ENCODE data around the gene WTIP.
"Not testable (repeated sequence)": the region's sequence is repeated elsewhere in the genome, so short reads cannot be mapped to it uniquely, and the experiment has no call there.

Gene WTIP

DNA sequence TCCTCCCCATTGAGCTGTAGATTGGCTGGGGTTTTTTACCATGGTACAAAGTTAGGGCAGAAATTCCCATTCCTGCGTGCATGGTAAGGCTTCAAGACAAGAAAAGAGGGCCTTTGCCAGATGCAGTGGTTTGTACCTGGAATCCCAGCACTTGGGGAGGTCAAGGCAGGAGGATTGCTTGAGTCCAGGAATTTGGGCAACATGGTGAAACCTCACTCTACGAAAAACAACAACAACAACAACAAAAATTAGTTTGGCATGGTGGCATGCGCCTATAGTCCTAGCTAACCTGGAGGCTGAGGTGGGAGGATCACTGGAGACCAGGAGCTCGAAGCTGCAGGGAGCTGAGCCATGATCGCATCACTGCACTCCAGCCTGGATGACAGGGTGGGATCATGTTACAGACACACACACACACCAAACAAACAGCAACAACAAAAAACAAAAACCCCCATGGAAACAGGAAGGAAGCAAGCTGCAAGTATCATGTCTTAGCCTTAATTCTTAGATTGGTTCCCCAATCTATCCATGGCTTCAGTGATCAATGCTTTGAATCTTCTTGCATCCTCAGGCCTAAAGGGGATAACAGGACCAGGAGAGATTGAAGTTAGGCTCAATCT is 5.5 kb upstream of the WTIP start:
- in situ Hi-C loops (cut with MboI; ENCODE audit: low sequenced_read_pairs), result no loop called here

DNA sequence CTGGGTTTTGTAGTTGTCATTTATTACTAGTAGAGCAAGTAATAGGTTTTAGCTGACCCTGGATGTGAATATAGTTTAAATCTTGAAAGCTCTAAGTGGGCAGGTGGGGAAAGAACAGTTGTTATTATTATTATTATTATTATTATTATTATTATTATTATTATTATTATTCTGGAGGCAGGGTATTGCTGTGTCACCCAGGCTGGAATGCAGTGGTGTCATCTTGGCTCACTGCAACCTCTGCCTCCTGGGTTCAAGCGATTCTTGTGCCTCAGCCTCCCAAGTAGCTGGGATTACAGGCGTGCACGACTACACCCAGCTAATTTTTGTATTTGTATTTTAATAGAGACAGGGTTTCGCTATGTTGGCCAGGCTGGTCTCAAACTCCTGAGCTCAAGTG is 3.1 kb upstream of the WTIP start:
- in situ Hi-C loops (cut with MboI; ENCODE audit: low sequenced_read_pairs), result not testable (repeated sequence)

DNA sequence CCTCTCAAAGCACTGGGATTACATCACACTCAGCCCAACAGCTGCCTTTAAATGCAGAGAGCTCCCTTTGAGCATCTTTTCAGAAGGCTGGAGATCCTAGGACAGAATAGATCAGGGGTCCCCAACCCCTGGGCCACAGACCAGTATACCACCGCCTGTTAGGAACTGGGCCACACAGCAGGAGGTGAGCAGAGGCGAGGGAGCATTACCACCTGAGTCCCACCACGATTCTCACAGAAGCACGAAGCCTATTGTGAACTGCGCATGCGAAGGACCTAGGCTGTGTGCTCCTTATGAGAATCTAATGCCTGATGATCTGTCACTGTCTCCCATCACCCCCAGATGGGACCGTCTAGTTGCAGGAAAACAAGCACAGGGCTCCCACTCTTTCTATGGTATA is 2.2 kb upstream of the WTIP start:
- in situ Hi-C loops (cut with MboI; ENCODE audit: low sequenced_read_pairs), result no loop called here

DNA sequence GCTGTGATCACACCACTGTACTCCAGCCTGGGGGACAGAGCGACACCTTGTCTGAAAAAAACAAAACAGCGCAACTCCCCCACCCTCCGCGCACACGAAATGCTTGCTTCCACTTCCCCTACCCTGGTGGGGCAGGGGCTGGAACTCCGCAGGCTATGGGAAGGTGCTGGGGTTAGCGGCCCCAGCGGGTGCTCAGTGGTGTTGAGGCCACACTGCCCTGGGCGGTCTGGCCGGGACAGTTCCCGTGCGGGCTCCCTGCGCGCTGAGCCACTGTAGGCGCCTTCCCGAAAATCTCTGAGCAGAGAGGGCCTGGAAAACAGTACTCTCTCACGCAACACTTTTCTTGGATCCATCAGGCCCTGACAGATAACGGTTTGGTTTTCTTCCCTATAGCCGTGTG is 1.1 kb upstream of the WTIP start:
- in situ Hi-C loops (cut with MboI; ENCODE audit: low sequenced_read_pairs), result no loop called here

DNA sequence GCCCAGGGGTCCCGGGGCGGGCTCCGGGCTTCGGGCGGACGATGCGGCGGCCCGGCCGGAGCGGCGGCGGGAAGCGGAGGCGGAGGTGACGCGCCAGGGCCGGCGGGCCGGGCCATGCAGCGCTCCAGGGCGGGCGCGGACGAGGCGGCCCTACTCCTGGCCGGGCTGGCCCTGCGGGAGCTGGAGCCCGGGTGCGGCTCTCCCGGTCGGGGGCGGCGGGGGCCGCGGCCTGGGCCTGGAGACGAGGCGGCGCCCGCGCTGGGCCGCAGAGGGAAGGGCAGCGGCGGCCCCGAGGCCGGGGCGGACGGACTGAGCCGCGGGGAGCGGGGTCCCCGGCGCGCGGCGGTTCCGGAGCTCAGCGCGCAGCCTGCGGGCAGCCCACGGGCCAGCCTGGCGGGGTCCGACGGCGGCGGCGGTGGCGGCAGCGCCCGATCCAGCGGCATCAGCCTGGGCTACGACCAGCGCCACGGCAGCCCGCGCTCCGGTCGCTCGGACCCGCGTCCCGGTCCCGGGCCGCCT is 362 bp downstream of the WTIP start:
- in situ Hi-C loops (cut with MboI; ENCODE audit: low sequenced_read_pairs), result no loop called here

DNA sequence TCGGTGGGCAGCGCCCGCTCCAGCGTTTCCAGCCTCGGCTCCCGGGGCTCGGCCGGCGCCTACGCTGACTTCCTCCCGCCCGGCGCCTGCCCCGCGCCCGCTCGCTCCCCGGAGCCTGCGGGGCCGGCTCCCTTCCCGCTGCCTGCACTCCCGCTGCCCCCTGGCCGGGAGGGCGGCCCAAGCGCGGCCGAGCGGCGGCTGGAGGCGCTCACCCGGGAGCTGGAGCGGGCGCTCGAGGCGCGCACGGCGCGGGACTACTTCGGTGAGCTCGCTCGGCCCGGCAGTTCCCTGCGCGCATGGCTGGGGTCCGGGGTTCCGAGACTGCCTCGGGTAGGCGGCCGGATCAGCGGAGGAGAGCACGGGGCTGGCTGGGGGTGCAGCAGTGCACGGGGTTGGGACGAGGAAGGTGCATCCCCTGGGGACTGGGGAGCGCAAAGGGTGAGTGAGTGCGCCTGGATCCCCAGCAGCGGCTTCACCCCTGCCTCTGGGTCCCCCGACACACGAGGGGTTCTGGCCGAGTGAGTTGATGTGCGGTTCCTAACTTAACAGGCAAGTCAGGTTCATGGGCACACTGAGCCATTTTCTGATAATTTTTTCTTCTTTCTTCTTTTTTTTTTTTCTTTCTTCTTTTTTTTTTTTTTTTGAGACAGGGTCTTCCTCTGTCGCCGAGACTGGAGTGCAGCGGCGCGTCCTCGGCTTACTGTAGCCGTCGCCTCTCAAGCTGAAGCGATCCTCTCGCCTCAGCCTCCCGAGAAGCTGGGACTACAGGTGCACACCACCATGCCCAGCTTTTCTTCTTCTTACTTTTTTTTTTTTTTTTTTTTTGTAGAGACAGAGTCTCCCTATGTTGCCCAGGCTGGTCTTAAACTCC is 1.1 kb downstream of the WTIP start:
- in situ Hi-C loops (cut with MboI; ENCODE audit: low sequenced_read_pairs), result no loop called here

DNA sequence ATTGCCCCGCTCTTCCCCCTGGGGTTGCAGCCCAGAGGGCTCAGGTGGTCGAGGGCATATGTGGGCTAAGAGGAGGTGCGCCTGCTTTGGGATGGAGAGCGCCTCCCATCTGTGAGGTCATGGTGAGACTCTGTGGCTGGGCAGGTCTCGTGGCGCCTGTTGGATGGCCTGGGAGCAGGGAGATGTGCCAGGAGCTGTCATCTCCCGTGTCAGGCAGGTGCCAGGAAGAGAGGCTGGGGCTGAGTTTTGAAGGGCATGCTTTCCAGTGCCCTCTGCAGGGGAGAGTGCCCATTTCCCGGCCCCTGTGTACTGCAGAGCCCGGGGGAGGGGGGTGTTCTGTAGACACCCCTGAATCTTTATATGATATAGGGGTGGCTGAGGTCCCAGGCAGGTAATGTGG is 2.8 kb downstream of the WTIP start:
- in situ Hi-C loops (cut with MboI; ENCODE audit: low sequenced_read_pairs), result no loop called here

DNA sequence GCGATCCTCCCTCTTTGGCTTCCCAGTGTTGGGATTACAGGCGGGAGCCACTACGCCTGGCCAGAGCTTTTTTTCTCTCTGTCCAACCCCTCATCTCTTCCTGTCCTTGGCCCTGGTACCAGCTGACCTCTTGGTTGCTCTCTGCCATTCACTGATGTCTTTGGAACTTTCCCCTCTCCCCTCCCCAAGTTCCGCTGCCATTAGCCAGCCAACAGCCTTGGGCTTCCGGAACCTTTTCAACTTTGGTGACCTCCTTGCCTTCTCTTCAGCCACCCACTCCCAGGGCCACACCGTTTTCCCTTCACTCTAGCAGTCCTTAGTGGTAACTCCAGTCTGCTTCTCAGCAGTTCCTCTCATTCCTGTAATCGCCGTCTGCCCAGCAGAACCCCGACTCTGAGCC is 4.3 kb downstream of the WTIP start:
- in situ Hi-C loops (cut with MboI; ENCODE audit: low sequenced_read_pairs), result no loop called here

DNA sequence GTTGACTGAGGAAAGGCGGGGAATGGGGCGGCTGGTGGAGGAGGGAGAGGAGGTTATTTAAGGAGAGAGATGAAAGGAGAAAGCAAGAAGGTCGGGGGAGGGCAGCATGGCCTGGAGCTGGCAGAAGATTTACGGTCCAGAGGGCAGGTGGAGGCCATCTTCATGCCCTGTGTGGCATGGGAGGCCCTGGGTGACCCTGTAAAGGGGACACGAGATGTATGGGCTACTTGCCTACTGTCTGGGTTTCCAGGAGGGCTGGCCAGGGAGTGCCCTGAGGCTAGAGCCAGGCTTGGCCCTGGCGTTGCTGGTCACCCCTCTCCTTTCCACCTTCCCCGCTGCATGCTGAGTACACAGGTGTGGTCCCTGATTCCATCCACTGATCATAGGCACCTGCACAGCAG is 6.1 kb downstream of the WTIP start:
- in situ Hi-C loops (cut with MboI; ENCODE audit: low sequenced_read_pairs), result no loop called here

DNA sequence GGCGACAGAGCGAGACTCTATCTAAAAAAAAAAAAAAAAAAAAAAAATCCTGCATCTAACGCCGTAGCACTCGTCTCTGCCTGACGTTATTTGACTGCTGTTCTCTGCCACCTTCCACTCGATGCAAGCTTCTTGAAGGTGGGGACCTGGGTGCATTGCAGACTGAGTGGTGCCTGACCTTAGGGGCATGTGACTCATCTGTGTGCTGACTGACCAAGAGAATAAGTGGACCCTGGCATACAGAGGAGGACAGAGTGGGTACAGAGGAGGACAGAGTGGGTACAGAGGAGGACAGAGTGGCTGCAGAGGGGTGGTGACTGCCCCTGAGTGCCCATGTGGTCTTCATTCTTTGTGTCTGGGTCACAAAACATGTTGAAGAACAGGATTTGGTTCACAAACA is 7.6 kb downstream of the WTIP start:
- in situ Hi-C loops (cut with MboI; ENCODE audit: low sequenced_read_pairs), result no loop called here

DNA sequence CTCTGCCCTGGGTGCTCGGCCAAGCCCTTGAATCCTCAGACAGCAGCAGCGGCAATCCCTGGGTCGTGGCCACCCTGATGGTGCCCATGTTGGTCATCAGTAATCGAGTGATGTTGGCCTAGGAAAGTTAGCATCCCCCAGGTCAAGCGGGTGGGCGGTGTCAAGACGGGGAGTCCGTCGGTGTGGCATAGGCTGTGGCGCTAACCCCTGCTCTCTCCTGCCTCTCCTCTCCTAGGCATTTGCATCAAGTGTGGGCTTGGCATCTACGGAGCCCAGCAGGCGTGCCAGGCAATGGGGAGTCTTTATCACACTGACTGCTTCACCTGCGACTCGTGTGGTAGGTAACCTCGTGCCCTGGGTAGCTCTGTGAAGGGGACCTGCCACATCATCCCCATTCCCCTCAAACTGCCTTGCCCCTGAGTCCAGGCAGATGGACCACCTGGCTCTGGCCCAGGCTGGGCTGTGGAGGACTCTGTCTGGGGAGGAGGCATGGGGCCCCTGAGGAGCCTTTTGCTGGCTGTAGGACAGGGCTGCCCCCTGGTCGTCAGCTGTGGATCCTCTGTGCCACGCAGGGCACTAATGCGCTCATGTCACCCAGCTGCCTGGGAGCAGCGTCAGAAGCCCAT is 8.7 kb downstream of the WTIP start:
- in situ Hi-C loops (cut with MboI; ENCODE audit: low sequenced_read_pairs), result no loop called here

DNA sequence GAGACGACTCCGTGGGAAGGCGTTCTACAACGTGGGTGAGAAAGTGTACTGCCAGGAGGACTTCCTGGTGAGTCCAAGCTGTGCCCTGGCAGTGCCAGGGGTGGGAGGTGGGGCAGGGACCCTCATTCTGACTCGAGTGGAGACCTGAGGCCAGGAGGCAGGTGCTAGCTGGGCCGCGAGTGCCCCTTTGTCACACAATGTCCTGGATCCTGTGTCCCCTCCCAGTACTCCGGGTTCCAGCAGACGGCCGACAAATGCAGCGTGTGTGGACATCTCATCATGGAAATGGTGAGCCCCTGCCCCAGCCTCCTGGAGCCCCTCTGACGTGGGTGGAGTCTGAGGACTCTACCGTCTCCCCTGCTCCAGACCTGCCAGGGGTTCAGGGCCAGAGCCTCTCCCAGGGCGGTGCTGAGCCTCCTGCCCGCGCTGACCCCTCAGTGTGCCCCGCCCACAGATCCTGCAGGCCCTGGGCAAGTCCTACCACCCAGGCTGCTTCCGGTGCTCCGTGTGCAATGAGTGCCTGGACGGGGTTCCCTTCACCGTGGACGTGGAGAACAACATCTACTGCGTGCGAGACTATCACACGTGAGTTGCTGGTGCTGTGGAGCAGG is 11.6 kb downstream of the WTIP start:
- in situ Hi-C loops (cut with MboI; ENCODE audit: low sequenced_read_pairs), result no loop called here

DNA sequence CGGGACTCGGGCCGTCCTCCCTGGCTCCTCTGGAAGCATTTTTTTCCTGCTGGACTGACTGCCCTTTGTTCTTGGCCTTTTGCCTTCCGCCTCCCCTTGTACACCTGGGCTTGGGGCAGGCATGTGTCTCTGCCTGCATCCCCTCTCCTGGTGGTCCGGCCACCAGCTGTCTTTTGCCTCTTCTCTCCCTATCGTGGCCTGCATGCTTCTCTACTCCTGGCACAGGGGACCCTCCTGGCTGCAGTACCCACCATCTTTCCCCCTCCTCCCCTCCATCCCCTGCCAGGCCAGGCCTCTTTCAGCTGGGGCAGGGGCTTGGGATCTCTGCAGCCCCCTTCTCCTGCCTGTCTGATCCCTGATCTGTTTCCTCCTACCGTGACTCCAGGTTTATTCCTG is 12.1 kb downstream of the WTIP start:
- in situ Hi-C loops (cut with MboI; ENCODE audit: low sequenced_read_pairs), result no loop called here

DNA sequence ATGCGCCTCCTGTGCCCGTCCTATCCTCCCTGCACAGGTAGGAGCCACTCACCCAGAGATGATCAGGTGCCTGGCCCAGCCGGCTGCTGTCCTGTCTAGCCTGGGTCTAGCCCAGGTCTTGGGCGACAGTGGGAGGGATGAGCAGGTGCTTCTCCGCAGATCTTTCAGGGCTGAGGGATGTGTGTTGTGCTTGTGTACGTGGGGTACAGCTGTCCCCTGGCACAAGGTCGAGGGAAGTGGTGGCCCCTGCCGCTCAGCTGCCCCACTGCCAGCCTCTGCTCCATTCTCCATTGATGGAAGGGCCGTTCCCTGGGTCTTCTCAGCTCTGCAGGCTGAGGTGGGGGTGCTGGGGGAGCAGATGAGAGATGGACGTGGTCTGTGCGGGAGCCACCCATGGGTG is 13.0 kb downstream of the WTIP start:
- in situ Hi-C loops (cut with MboI; ENCODE audit: low sequenced_read_pairs), result no loop called here

DNA sequence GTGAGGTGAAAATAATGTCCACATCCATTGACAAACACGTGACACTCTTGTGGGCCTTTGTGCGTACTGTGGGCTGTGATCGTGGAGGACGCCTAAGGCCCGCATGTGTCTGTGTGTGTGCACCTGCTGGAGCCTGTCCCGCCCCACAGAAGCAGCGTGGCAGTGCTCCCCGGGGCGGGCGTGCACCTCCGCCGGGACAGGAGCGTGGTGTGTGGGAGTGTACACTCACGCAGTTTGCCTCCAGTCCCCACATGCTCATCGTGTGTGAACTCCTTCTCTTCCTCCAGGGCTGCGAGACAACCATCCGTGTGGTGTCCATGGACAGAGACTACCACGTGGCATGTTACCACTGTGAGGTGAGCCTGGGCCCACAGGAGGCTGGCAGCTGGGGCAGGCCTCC is 13.9 kb downstream of the WTIP start:
- in situ Hi-C loops (cut with MboI; ENCODE audit: low sequenced_read_pairs), result no loop called here

DNA sequence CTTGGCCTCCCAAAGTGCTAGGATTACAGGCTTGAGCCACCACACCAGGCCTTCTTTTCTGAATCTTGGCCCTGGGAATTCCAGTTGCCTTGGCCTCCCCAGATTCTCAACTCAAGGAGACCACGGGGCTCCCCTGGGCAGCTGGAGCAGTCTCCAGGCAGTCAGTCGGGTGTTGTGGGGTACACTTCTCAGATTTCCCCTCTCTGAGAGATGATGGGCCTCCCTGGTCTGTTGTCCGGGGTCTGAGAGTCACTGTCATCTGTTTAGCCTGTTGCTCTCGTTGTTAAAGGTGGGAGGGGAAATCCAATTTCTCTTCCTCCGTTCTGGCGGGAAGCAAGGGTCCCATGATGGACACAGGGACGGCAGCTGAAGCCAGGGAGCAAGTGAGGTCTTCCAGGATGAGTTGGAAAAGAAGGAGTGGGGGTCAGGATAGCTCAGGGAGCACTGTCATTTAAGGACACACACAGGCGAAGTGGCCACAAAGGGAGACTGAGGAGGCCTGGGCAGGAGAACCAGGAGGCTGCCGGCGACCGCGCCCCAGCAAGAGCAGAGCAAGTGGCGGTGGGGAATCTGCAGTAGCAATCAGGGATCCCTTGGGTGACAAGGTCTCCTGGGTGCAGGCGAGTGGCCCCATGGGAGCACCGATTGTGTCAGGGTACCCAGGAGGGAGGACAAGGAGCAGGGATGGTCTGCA is 15.7 kb downstream of the WTIP start:
- in situ Hi-C loops (cut with MboI; ENCODE audit: low sequenced_read_pairs), result no loop called here

DNA sequence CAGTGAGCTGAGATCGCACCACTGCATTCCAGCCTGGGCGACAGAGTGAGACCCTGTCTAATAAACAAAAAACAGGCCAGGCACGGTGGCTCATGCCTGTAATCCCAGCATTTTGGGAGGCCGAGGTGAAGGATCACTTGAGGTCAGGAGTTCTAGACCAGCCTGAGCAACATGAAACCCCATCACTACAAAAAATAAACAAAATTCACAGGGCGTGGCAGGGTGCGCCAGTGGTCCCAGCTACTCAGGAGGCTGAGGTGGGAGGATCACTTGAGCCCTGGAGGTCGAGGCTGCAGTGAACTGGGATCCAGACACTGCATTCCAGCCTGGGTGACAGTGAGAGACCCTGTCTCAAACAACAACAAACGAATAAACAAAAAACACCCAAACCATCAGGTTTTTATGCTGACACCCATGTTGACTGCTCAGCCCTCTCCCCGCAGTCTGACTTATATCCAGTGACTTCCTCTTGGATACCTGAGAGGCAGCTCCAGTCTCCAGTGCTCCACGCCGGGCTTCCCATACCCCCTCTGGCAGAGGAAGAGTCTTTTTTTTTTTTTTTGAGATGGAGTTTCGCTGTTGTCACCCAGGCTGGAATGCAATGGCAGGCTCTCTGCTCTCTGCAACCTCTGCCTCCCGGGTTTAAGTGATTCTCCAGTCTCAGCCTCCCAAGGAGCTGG is 17.7 kb downstream of the WTIP start:
- in situ Hi-C loops (cut with MboI; ENCODE audit: low sequenced_read_pairs), result no loop called here

DNA sequence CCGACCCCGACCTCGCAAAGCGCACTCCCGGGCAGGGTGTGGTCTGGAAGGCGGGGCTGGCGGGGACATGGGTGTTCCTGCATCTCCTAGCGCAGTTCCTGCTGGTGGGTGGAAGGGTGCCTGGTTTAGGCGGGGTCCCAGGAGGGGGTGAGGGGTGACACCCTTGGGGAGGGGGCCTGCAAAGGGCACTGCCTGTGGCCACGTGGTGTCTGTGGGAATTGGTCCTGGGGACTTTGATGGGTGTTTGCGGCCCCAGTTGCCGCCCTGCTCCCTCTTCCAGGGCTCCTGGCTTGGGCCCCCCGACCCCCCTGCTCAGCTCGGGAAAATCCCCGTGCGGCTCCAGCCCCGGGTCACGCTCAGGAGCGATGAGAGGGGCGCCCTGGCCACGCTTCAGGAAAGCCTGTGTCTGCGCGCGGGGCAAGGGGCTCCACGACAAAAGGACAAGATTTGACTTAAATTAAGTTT is 19.1 kb downstream of the WTIP start:
- in situ Hi-C loops (cut with MboI; ENCODE audit: low sequenced_read_pairs), result no loop called here

DNA sequence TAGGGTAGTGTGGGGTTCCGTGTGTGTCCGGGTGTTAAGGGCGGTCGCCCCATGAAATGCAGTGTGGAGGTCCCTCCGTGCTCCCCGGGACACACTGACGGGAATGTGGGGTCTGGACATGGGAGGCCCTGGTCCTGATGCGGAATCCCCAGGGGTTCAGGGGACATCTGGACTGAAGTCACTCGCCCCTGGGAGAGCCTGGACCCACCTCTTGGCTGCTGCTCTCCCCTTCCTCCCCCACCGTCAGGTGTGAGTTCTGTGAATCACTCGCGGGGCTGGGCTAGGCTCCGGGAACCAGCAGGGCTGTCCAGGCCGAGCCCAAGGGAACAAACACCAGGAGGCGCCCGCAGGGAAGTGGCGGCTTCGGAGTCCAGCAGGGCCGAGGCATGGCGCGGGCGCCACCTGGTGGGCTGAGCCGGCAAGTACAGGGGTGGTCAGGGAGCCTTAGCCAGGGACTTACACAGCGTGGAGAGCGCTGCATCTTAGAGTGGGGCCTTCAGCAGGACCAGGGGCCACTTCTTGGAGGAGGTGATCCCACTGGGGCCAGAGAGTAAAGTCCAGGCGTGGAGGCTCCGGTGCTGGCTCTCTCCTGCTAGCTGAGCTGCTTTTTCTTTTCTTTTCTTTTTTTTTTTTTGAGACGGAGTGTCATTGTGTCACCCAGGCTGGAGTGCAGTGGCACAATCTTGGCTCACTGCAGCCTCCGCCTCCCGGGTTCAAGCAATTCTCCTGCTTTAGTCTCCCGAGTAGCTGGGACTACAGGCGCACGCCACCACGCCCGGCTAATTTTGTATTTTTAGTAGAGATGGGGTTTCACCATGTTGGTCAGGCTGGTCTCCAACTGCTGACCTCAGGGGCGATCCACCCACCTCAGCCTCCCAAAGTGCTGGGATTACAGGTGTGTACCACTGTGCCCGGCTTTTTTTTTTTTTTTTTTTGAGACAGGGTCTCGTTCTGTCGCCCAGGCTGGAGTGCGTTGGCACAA is 20.1 kb downstream of the WTIP start:
- in situ Hi-C loops (cut with MboI; ENCODE audit: low sequenced_read_pairs), result no loop called here

All from hTERT RPE-1 (cell line).